Osteoblast (primary cell): ENCODE results near the gene PPM1F. TPM values are rescaled to one million over a fixed set of nuclear protein-coding genes. Genes with fewer than 3 reads are reported as not detected.

Experiments used
- DNase-seq: peaks from one replicate; pipeline ENCODE4 v3.0.0; 2011; ENCODE audit warnings: low spot score, mixed read lengths; ENCODE audit not compliant: insufficient read length; ENCODE audit errors: missing footprints
- H2AFZ ChIP-seq: 2 replicates; pipeline ENCODE4 v1.6.0; 2011; ENCODE audit warnings: mild to moderate bottlenecking, low read length
- H3K27ac ChIP-seq: 2 replicates; pipeline ENCODE4 v1.5.1; 2011; ENCODE audit warnings: mild to moderate bottlenecking, low read depth, low read length, moderate library complexity
- H3K27me3 ChIP-seq: 2 replicates; pipeline ENCODE4 v1.6.0; 2012; ENCODE audit warnings: mild to moderate bottlenecking, control low read depth, inconsistent platforms, low read length, moderate library complexity; ENCODE audit not compliant: insufficient read depth
- H3K36me3 ChIP-seq: 2 replicates; pipeline ENCODE4 v1.5.1; 2011; ENCODE audit warnings: mild to moderate bottlenecking, low read length, control low read depth, moderate library complexity; ENCODE audit not compliant: insufficient read depth
- H3K4me1 ChIP-seq: 2 replicates; pipeline ENCODE4 v1.5.1; 2011; ENCODE audit warnings: mild to moderate bottlenecking, low read length, control low read depth, moderate library complexity; ENCODE audit not compliant: insufficient read depth
- H3K4me2 ChIP-seq: 2 replicates; pipeline ENCODE4 v1.6.0; 2011; ENCODE audit warnings: mild to moderate bottlenecking, low read length; ENCODE audit not compliant: insufficient read depth
- H3K4me3 ChIP-seq: fragments of 200-600 bp; sonication (generic); 3 replicates; pipeline ENCODE4 v1.5.1; 2012; ENCODE audit warnings: mild to moderate bottlenecking, low read length, inconsistent platforms; ENCODE audit not compliant: insufficient read depth
- H3K79me2 ChIP-seq: 2 replicates; pipeline ENCODE4 v1.6.0; 2012; ENCODE audit warnings: mild to moderate bottlenecking, low read length, control low read depth, inconsistent platforms; ENCODE audit not compliant: insufficient read depth
- H3K9me3 ChIP-seq: 2 replicates; pipeline ENCODE4 v1.5.1; 2011; ENCODE audit warnings: low read depth, low read length, control low read depth
- H4K20me1 ChIP-seq: 2 replicates; pipeline ENCODE4 v1.6.0; 2012; ENCODE audit warnings: mild to moderate bottlenecking, low read length, control low read depth; ENCODE audit not compliant: insufficient read depth
- CTCF ChIP-seq: IDR thresholded peaks from 2 replicates; pipeline ENCODE4 v1.5.1; 2011; ENCODE audit warnings: mild to moderate bottlenecking, low read depth, low read length, moderate library complexity; ENCODE audit errors: extremely low read depth
- total RNA-seq: library from RNA; depleted of rRNA; stranded (reverse); fragments of >200 nt; gene quantifications from 2 replicates; pipeline ENCODE4 v1.2.3, GENCODE V29; 2012

The PPM1F gene
- total RNA-seq, 1 donor = 22.8 TPM

GRCh38 chr22:21946262-21946925, 6.3 kb downstream of the PPM1F start:
- H4K20me1 ChIP-seq = no peaks in the 10 kb centered on the region
- peaks cover 68% of the 10 kb centered on the region for H3K79me2 ChIP-seq
- no peak overlapping the region for H3K4me2 ChIP-seq
- H3K36me3 ChIP-seq = peaks cover 25% of the 10 kb centered on the region
- DNase-seq = peak; percentile 38
- H3K27me3 ChIP-seq = no peaks in the 10 kb centered on the region
- H2AFZ ChIP-seq = no peak overlapping the region
- H3K4me3 ChIP-seq = no peak overlapping the region
- TF ChIP-seq CTCF = no peak
- H3K9me3 ChIP-seq = no peaks in the 10 kb centered on the region
- peak overlapping the region; percentile 82 for H3K27ac ChIP-seq
- H3K4me1 ChIP-seq = peaks cover 35% of the 10 kb centered on the region

GRCh38 chr22:21945453-21946261, 7.0 kb downstream of the PPM1F start:
- Histone ChIP-seq H2AFZ (no peak overlapping the region), H3K4me1 (peaks cover 35% of the 10 kb centered on the region), H3K9me3 (no peaks in the 10 kb centered on the region), H3K36me3 (peaks cover 27% of the 10 kb centered on the region), H3K27me3 (no peaks in the 10 kb centered on the region), H4K20me1 (no peaks in the 10 kb centered on the region), H3K79me2 (peaks cover 71% of the 10 kb centered on the region), H3K27ac (peak overlapping the region; percentile 82), H3K4me3 (no peak overlapping the region), H3K4me2 (no peak overlapping the region)
- no peak for TF ChIP-seq CTCF
- peak; percentile 44 for DNase-seq

GRCh38 chr22:21944871-21945270, 7.8 kb downstream of the PPM1F start:
- no peak for DNase-seq
- Histone ChIP-seq H4K20me1 (no peaks in the 10 kb centered on the region), H3K27me3 (no peaks in the 10 kb centered on the region), H3K27ac (no peak overlapping the region), H2AFZ (no peak overlapping the region), H3K36me3 (peaks cover 28% of the 10 kb centered on the region), H3K4me1 (peaks cover 35% of the 10 kb centered on the region), H3K4me3 (no peak overlapping the region), H3K79me2 (peaks cover 70% of the 10 kb centered on the region), H3K9me3 (no peaks in the 10 kb centered on the region), H3K4me2 (no peak overlapping the region)
- TF ChIP-seq CTCF = no peak
